Activated T-helper 2 cell treated with anti-CD3 and anti-CD28 coated beads, Interferon-gamma antibody, Interleukin-2, Interleukin-4, amounts not matched to agents 10 μg/mL and 5 μg/mL and 100 μg/mL, durations not matched to agents 14 hours and 24 hours and 36 hours (primary cell): Measurements from ENCODE around the gene LAMTOR1. TPM values are rescaled to one million over a fixed set of nuclear protein-coding genes. Genes with fewer than 3 reads are reported as not detected.
"Not testable (repeated sequence)": the region's sequence is repeated elsewhere in the genome, so short reads cannot be mapped to it uniquely, and the experiment has no call there.

Experiments
- DNase-seq: peaks from one replicate; pipeline ENCODE4 v3.0.0; 2021; ENCODE audit warnings: low spot score
- H3K27ac Mint-ChIP-seq: one replicate; pipeline ENCODE4 v1.8.0; 2021; ENCODE audit warnings: mixed read lengths
- H3K27me3 Mint-ChIP-seq: one replicate; pipeline ENCODE4 v1.8.0; 2021; ENCODE audit warnings: low read depth, mixed read lengths
- H3K36me3 Mint-ChIP-seq: one replicate; pipeline ENCODE4 v1.8.0; 2021; ENCODE audit warnings: low read depth, mixed read lengths
- H3K4me1 Mint-ChIP-seq: one replicate; pipeline ENCODE4 v1.8.0; 2021; ENCODE audit warnings: low read depth, mixed read lengths
- H3K4me3 Mint-ChIP-seq: one replicate; pipeline ENCODE4 v1.8.0; 2021; ENCODE audit warnings: low read depth, mild to moderate bottlenecking, moderate library complexity, mixed read lengths
- H3K9me3 Mint-ChIP-seq: one replicate; pipeline ENCODE4 v1.8.0; 2021; ENCODE audit warnings: mixed read lengths
- intact Hi-C: fragments of 100-400 bp; cut with micrococcal nuclease; formaldehyde crosslinking; loops from one replicate; pipeline ENCODE4 v1.15.1; 2023
- total RNA-seq: library from RNA; stranded (reverse); gene quantifications from 2 replicates; pipeline ENCODE4 v1.2.3, GENCODE V29; 2022

Gene LAMTOR1
- 95.1 and 100 TPM in 2 replicates for total RNA-seq

GRCh38 chr11:72102946-72103753, at the start of gene LAMTOR1:
LAMTOR1 (minus strand) TSS chr11:72103297; CDS start chr11:72103224, 73 bp downstream.
- H3K9me3 Mint-ChIP-seq = no peaks in the 10 kb centered on the region
- intact Hi-C loops = loop anchor here (1.0 to 2.0 kb wide), 5 partner anchors 9 to 122 kb away; partner anchors contain the start of genes ANAPC15, INPPL1, LRRC51 and NUMA1
- H3K36me3 Mint-ChIP-seq = peaks cover 36% of the 10 kb centered on the region
- peak within 1 kb of the TSS; percentile 96 for H3K27ac Mint-ChIP-seq
- peaks cover 32% of the 10 kb centered on the region for H3K4me1 Mint-ChIP-seq
- DNase-seq = peak; percentile 97
- peak within 1 kb of the TSS; percentile 95 for H3K4me3 Mint-ChIP-seq
- no peaks in the 10 kb centered on the region for H3K27me3 Mint-ChIP-seq

- DNase-seq = no peak
- no peak overlapping the region for H3K4me3 Mint-ChIP-seq
- H3K36me3 Mint-ChIP-seq = no peaks in the 10 kb centered on the region
- peaks cover 6% of the 10 kb centered on the region for H3K27me3 Mint-ChIP-seq
- no peaks in the 10 kb centered on the region for H3K9me3 Mint-ChIP-seq
- intact Hi-C loops = no loop called here
- H3K4me1 Mint-ChIP-seq = no peaks in the 10 kb centered on the region
- H3K27ac Mint-ChIP-seq = no peak overlapping the region
Measured at GRCh38 chr11:72150882-72151281, 47.8 kb upstream of the LAMTOR1 start.

GRCh38 chr11:72146625-72147024, 43.5 kb upstream of the LAMTOR1 start:
- Mint-ChIP-seq H3K27ac (no peak overlapping the region), H3K9me3 (no peaks in the 10 kb centered on the region), H3K4me3 (no peak overlapping the region), H3K36me3 (no peaks in the 10 kb centered on the region), H3K27me3 (peaks cover 3% of the 10 kb centered on the region), H3K4me1 (peaks cover 13% of the 10 kb centered on the region)
- intact Hi-C loops = no loop called here
- no peak for DNase-seq

GRCh38 chr11:72144807-72145565, 41.9 kb upstream of the LAMTOR1 start:
- Mint-ChIP-seq H3K4me1 (peaks cover 25% of the 10 kb centered on the region), H3K36me3 (no peaks in the 10 kb centered on the region), H3K9me3 (peaks cover under 1% of the 10 kb centered on the region), H3K4me3 (no peak overlapping the region), H3K27ac (no peak overlapping the region), H3K27me3 (no peaks in the 10 kb centered on the region)
- intact Hi-C loops = loop anchor here (1.0 to 5.0 kb wide), 2 partner anchors 103 to 120 kb away; no protein-coding TSS in a partner anchor
- DNase-seq = no peak

- DNase-seq, H3K36me3 Mint-ChIP-seq, H3K27me3 Mint-ChIP-seq, H3K4me3 Mint-ChIP-seq, H3K9me3 Mint-ChIP-seq, H3K27ac Mint-ChIP-seq: not testable (repeated sequence)
- intact Hi-C loops = loop anchor here (5.0 kb wide), 1 partner anchor 100 kb away; no protein-coding TSS in a partner anchor
- H3K4me1 Mint-ChIP-seq = peaks cover 29% of the 10 kb centered on the region
Measured at GRCh38 chr11:72142543-72142942, 39.4 kb upstream of the LAMTOR1 start.

- Mint-ChIP-seq H3K4me1 (peaks cover 29% of the 10 kb centered on the region), H3K27ac (peak overlapping the region; percentile 92)
- DNase-seq, H3K27me3 Mint-ChIP-seq, H3K36me3 Mint-ChIP-seq, H3K4me3 Mint-ChIP-seq, H3K9me3 Mint-ChIP-seq: not testable (repeated sequence)
- intact Hi-C loops = loop anchor here (5.0 kb wide), 1 partner anchor 100 kb away; no protein-coding TSS in a partner anchor
Measured at GRCh38 chr11:72142086-72142485, 39.0 kb upstream of the LAMTOR1 start.

- Mint-ChIP-seq H3K27me3 (no peaks in the 10 kb centered on the region), H3K9me3 (peaks cover 15% of the 10 kb centered on the region), H3K36me3 (peaks cover 10% of the 10 kb centered on the region), H3K27ac (peak overlapping the region; percentile 92), H3K4me3 (peak overlapping the region; percentile 35), H3K4me1 (peaks cover 36% of the 10 kb centered on the region)
- peak; percentile 23 for DNase-seq
- intact Hi-C loops = loop anchor here (1.0 to 5.0 kb wide), 5 partner anchors 29 to 99 kb away; partner anchors contain the start of genes ANAPC15 and LAMTOR1
Measured at GRCh38 chr11:72141066-72141465, 38.0 kb upstream of the LAMTOR1 start.

- Mint-ChIP-seq H3K9me3 (peaks cover 15% of the 10 kb centered on the region), H3K4me3 (peak overlapping the region; percentile 35), H3K4me1 (peaks cover 37% of the 10 kb centered on the region), H3K27ac (peak overlapping the region; percentile 92), H3K36me3 (peaks cover 10% of the 10 kb centered on the region), H3K27me3 (no peaks in the 10 kb centered on the region)
- DNase-seq = no peak
- intact Hi-C loops = loop anchor here (1.0 to 5.0 kb wide), 5 partner anchors 28 to 98 kb away; partner anchors contain the start of genes ANAPC15 and LAMTOR1
Measured at GRCh38 chr11:72140661-72141060, 37.6 kb upstream of the LAMTOR1 start.

- intact Hi-C loops = no loop called here
- no peak for DNase-seq
- Mint-ChIP-seq H3K36me3 (peaks cover 10% of the 10 kb centered on the region), H3K4me3 (no peak overlapping the region), H3K27me3 (no peaks in the 10 kb centered on the region), H3K4me1 (peaks cover 37% of the 10 kb centered on the region), H3K27ac (peak overlapping the region; percentile 58), H3K9me3 (peaks cover 15% of the 10 kb centered on the region)
Measured at GRCh38 chr11:72139500-72139899, 36.4 kb upstream of the LAMTOR1 start.

GRCh38 chr11:72138821-72139390, 35.8 kb upstream of the LAMTOR1 start:
- DNase-seq = no peak
- peaks cover 15% of the 10 kb centered on the region for H3K9me3 Mint-ChIP-seq
- H3K4me1 Mint-ChIP-seq = peaks cover 36% of the 10 kb centered on the region
- peaks cover 10% of the 10 kb centered on the region for H3K36me3 Mint-ChIP-seq
- no peak overlapping the region for H3K27ac Mint-ChIP-seq
- no peak overlapping the region for H3K4me3 Mint-ChIP-seq
- H3K27me3 Mint-ChIP-seq = no peaks in the 10 kb centered on the region
- intact Hi-C loops = no loop called here

- Mint-ChIP-seq H3K9me3 (peaks cover 15% of the 10 kb centered on the region), H3K27me3 (peaks cover 12% of the 10 kb centered on the region), H3K4me3 (no peak overlapping the region), H3K4me1 (peaks cover 26% of the 10 kb centered on the region), H3K36me3 (peaks cover 10% of the 10 kb centered on the region), H3K27ac (peak overlapping the region; percentile 81)
- intact Hi-C loops = no loop called here
- no peak for DNase-seq
Measured at GRCh38 chr11:72136684-72137262, 33.7 kb upstream of the LAMTOR1 start.
